Activated CD4-positive, alpha-beta T cell treated with anti-CD3 and anti-CD28 coated beads, Interleukin-10, Interleukin-2, amounts not matched to agents 100 ng/mL and 50 ng/mL, durations not matched to agents 16 hours and 8 hours (primary cell): ENCODE results near the gene BPIFB2.
A peak's percentile ranks its signal among the peaks of the same experiment; 100 is the strongest.

ENCODE experiments used
- DNase-seq: peaks from one replicate; pipeline ENCODE4 v3.0.0-alpha.2; 2020

The BPIFB2 gene

DNA sequence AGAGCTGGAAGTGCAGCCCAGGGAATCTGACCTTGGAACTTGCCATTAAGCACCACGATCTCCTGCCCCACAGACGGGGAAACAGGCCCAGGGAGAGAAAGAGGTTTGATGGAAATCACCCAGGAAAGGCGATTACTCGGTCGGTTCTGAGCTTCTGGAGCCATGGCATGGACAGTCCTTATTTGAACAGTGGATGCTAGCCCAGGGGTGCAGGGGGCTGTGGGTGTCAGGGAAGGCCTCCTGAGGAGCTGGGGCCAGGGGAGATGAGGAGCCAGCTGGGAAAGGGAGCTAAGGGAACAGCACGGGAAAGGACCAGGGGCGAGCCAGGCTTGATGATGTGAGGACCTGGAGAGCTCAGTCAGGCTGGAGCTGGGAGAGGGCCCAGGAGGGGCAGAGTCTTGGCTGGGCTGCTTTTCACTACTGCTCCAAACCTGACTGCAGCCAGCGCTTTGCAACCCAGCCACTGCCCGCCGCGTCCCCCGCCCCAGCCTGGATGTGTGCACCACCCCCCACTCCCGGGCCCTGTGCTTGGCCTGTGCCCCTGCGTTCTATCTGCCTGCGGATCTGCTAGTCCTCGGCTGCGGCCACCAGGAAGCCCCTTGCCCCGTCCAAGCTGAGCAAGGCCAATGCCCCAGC is 21.1 kb upstream of the BPIFB2 start:
- DNase-seq = no peak

DNA sequence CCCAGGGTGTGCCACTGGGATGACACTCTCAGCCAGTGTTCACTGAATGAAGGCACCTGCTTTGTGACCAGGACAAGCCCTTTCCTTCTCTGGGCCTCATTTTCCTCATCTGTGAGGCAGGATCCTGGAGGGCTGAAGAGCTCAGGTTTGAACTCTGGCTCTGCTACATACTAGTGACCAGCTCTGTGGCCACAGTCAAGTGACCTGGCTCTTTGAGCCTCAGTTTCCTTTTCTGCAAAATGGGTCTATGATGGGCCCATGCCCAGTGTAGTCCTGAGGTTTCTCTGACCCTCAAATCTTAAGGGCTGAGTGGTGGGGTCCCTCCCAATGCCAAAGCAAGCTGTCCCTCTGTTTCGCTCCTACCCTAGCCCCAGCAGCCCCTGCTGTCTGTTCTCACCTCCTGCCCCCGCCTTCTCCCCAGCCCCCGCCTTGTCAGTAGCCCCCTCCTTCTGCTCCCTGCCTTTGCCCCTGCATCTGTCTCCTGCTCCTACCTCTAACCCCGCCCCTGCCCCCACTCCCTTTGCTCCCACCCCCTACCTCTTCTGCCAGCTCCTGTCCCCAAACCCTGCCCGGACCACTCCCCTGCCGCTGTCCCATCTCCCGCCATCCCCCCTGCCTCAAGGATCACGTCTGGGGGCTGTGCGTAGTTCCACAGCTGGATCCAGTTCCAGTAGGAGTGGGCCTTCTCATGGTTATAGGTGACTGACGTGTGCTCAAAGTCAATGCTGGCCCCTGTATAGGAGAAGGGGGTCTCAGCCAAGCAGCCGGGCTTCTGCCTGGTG is 20.3 kb upstream of the BPIFB2 start:
- DNase-seq = no peak

DNA sequence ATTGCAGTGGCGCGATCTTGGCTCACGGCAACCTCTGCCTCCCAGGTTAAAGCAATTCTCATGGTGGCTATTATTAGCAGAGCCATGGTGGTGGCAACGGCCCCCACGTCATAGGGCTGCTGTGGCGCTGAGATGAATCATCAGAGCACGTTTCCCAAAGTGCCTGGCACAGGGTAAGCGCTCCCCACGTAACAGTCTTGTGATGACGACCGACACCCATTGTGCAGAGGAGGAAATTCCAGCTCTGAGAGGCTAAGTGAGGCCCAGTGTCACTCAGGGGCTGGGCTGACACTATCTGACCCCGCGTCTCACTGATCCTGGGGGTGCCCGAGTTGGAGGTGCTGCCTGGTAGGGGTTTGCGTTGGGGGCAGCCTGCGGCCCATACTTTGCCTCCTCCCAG is 19.5 kb upstream of the BPIFB2 start:
- DNase-seq = no peak

DNA sequence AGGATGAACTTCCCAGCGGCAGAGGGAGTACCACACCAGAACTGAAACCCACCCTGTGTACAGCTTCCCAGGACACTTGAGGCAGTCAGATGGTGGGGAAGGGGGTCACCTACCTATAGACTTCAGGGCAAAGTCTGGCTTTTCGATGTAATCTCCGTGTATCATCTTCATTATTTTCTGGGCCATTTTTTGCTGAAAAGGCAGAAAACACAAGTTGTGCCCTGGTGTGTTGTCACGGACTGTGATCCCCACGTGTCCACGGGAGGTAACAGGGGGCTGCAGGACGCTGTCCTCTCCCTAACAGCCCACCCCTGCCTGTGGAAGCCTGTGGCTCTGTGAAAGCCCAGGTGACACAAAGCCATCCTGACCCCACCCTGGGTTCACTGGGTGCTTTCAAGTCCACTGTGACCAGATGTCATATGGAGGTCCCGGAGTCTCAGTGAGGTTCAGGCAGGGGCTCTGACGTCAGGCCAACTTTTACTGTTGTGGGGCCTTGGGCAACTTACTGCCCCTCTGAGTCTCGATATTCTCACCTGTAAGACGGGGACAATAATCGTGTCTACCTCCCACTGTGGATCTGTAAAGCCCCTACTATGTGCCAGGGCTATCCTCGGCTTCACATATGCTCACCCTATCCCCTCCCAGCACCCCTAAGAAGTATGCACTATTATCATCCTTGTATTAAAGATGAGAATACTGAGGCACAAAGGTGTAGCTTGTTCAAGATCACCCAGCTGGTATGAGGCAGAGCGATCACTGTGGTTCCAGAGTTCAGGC is 17.8 kb upstream of the BPIFB2 start:
- no peak for DNase-seq

DNA sequence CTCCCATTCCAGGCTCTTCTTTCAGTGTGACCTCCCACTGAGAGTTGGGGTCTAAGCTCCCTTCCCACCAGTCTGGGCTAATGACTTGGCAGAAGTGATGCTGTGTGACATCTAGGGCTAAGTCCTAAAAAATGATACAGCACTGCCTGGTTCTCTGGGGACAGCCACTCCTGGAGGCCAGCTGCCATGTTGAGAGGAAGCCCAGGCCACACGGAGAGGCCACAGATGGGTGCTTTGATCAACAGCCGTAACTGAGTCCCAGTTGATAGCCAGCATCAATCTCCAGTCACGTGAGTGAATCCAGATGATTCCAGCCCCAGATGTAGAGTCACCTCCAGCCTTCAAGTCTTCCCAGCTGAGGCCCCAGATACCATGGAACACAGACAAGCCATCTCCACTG is 17.1 kb upstream of the BPIFB2 start:
- DNase-seq = no peak

DNA sequence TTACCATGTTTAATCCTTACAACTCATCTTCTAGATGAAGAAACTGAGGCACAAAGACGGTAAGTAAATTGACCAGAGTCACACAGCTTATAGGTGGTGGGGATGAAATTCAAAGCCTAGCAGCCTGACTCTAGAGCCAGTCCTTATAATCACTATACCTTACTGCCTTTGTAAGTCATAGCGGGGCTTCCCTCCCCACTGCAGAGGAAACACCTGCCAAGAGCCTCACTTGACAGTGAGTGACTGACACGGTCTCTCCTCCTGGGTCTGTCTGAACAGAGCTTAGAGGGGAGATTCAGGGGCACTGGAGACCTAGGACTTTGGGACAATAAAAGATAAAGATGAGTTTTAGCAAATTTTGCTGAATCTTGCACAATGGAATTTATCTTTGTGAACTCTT is 16.1 kb upstream of the BPIFB2 start:
- DNase-seq = no peak

DNA sequence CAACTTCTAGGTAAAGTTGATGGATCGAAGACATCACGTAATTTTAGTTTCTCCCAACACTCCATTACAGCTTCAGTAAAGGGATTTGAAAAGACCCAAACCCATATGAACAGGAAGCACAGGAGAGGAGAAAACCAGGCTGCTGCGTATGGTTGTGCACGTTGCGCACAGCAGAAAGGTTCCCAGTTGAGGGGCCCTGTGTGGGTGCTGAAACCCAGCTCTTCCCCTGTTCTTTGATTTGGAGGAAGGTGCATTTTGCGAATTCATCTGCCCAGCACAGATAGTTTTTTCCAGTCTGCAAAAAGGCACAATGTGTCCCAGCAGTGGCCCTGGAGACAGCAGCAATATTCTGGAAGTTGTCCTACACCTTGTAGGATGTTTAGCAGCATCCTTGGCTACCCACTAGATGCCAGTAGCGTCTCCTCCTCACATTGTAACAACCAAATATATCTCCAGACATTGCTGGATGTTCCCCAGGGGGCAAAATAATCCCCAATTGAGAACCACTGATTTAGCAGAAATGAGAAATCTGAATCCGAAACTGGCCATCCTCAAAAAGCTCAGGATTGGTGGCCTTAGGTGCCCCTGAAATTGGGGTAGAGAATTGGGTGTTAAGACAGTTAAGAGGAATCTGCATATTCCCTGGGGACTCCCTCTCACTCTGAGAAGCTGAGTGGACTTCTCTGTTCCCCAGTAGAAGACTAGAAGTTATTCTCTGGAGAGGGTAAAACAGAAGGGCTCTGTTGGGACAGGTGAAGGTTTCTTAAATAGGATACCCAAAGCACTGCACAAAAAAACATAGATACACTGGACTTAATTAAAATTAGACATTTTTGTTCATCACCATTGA is 15.5 kb upstream of the BPIFB2 start:
- DNase-seq = no peak

DNA sequence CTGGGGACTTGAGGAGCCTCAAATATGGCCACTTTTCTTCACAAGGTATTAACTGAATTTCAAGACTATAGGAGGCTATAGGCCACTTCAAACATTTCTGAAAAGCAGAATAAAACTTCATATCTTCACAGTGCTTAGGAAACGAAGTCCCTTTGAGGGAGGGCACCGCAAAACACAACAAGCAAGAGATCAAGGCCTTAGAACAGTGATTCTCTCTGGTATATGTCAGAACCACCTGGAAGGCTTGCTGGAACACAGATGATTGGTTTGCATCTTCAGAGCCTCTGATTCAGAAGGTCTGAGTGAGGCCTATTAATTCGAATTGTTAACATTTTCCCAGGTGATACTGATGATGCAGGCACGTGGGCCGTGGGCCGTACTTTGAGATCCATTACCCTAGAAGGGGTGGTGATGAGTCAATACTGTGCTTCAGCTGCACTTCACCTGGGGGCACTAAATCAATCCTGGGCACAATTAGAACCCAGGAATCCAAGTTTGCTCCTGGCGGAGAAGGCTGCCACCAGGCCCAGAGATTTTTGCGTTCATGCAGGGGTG is 13.9 kb upstream of the BPIFB2 start:
- no peak for DNase-seq

DNA sequence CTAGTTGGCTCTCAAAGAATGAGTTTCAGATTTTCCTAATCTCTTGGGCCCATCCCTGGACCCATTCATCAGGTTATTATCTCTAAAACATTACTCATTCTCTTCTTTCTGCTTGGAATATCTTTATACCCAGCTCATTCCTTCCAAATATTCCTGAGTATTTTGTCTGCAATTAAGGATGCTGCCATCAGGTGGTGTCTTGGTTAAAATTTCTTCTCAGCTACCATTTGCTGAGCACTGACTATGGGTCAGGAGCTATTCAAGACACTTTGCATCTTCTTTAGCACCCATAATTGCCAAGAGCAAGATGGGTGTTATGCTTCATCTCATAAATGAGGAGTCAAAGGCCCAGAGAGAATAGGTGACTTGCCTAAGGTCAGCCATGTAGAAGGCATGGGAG is 11.7 kb upstream of the BPIFB2 start:
- DNase-seq = no peak

DNA sequence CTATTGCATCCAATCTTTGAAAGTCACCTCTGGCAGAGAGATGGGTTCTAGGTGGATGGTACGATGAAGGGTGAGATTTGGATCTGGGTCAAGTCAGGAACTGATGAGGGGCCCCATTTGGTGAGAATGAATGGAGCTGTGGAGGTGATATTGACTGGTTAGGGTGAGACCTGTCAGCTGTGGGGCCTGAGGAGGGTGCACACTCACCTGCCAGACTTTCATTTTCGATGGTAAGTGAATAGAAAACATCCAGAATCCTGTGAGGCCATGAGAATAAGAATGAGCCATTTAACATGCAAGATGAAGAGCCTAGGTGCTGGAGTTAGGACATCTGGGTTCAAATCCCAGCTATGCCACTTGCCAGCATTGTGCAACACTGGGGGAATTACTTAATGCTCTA is 10.1 kb upstream of the BPIFB2 start:
- no peak for DNase-seq

DNA sequence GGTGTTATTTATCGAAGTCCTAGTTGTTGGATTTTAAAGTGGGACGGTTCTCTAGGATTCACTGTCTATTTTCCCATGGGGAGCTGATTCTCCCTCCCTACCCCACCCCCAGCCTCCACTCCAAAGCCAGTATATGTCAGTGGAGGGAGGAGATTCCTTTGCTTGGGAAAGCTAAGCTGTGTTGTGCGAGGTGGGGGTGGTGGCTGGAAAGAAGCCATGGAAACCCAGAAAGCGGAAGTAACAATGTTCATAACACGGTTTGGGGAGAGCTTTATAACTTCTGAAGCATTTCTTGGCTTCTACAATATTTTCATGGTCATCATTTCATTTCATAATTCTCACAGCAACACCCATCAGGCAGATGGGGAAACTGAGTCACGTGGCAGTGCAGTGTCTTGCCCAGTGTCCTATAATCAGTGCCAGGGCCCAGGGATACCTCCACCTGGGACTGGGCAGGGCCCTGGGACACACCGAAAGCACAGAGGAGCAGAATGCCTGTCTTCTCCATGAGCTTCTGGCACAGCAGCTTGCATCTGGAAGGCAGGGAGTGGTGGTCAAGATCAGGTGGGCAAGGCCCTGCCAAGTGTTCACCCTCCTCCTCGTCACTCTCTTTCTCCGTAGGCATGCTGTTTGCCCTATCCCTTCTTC is 7.8 kb upstream of the BPIFB2 start:
- DNase-seq = no peak

DNA sequence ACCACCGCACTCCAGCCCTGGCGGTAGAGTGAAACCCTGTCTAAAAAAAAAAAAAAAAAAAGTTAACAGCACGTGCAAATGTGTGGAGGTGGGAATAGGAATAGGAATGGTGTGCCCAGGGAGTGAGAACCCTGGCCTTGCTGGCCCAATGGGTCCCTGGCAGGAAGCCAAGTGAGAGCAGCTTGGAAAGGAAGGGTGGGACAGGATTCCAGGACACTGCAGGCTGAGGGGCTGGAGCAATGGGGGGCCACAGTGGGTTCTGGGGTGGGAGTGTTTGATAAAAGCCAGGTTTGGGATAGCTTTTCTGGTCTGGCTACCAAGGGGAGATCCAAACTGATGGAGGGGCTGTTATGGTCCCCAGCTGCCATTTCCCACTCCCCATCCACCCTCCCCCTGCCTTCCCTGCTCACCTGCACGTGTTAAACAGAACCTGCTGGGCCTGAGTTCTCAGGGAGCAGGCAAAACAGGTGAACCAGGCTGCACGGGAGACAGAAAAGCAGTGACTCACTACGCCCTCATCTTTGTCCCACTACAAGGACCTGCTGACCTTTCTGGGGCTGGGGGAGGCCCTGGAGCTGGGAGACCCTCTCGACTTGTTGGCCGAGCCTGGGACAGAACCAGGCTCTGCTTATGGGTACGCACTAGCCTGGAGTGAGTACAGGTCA is 6.6 kb upstream of the BPIFB2 start:
- no peak for DNase-seq

DNA sequence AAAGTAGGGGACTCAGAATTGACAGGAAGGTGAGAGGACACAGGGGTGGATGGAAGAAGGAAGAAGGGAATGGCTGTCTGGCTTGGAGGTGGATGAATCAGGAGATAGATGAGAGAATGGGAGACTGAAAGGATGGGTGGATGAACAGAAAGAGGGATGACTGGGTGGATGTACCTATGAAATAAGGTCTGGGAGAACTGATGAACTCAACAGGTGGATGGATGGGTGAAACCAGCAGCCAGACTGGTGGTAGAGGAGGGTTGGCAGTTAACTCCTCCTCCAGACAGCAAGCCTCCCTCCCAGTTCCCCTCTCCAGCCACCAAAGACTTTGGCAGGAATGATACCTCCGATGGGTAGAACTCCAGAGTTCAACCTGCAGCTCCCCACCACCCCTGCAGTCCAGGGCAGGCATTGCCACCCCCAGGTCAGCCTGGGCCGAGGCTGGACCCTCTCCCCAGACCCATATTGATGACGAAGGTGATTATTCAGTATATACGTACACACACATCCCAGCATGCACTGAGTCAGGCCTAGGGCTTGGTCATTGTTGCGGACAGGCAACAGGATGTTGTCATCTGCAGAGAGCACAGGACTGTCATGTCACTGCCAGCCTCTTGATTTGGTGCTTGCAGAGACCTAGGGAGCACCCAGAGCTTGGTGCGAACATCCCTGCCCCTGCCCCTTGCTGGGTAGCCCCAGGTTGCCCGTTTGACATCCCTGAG is 5.3 kb upstream of the BPIFB2 start:
- no peak for DNase-seq

DNA sequence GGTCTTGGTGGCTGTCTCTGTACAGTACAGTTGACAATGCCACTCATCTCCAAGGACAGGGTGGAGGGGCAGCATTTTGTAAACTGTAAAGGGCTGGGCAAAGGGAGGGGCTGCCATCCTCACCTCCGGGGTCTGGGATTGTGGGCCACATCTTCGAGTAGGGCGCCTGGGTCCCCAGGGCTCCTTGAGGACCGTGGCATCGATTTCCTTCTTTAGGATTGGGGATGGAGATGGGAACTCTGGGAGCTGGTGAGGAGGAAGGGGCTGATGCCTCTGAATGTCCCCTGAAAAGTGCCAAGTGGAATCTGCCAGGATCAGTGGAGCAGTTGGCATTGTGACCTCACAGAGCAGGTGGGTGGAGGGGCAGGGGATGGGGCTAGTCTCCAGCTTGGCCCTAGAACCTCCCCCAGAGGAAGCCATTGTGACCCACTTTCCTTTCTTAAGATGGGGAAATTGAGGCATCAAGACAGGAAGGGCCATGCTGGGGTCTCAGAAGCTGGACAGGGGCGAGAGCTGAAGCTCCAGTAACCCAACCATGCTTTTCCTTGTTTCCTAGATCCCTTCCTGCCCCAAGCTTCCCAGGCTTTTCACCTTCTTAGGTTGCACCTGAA is 3.3 kb upstream of the BPIFB2 start, which contains the start of gene SUN5:
SUN5 (minus strand) TSS at position 293 of the 611 bp plus-strand sequence; CDS start at position 200, 93 bp downstream.
- DNase-seq = no peak

DNA sequence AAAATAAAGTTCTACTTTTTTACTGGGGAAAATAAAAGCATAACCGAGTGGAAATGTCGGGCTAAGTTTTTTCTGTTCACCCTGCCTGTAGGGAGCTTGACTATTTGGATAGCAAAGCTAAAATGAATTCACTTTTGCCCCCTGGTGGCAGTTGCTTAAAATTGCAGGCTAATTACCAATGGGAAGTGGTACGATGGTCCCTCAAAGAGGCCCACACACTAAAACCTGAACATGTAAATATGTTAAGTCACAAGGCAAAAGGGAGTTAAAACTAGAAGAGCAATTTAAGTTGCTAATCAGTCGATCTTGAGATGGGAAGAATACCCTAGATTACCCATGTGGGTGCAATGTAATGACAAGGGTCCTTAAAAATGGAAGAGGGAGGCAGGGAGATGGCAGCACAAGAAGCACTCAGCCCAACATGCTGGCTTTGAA is 2.4 kb upstream of the BPIFB2 start:
- DNase-seq = peak; percentile 56

DNA sequence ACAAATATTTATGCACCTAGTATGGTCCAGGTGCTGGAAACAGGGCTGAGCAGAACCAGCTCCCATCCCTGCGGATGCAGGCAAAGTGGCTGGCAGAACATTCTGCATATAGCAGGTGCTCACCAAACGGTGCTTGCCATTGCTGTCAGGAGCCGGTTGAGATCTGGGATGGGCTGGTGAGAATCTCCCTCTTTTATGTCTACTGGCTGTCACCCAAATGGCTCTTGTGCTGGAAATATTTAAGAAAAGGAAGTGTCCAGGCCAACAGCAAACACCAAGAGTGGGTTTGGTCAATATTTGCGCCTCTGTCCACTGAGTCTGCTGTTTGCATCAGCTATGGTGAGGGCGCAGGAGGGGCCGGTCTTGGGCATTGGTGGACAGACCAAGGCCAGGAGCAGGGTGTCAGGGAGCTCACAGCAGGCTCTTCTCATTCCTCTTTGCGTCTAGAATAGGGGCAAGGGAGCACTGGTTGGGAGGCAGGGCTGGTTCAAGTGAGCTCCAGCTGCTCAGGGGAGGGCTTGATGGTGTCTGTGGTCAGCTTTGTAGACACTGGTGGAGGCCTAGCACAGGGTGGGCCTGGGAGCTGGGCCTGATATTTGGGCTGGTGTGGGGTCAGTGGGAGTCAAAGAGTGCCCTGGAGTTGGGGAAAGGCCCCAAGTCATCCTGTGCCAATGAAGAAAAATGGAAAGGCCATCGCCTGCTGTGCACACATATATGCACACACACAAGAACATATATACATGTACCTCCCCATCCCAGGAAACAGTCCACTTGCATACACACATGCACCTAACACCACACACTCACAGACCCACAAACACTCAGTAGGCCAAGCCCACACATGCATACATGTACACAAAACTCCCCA is 1.4 kb upstream of the BPIFB2 start:
- no peak for DNase-seq

DNA sequence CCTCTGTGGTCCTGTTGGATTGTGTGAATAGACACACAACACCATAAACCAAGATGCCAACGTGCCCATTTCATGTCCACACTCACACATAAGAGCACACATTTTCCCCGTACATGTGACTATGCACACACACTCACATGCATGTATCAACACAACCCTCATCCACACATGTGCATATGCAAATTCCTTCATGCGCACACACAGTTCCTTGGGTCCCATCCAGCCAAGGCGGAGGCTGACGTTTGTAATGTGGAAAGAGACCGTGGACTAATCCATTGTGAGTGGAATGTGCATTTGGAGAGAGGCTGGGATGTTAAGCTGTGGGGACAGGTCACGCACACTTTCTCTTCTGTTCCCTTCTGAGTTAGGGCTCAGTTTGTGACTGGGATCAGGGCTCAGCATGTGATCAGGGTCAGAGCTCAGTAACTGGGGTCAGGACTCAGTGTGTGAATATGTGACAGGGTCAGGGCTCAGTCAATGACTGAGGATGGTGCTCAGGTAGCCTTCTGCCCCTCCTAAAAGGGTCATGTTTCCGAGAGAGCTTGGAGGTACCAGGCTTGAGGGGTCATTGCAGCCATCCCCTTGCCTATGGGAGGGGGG is 628 bp upstream of the BPIFB2 start:
- DNase-seq = no peak

DNA sequence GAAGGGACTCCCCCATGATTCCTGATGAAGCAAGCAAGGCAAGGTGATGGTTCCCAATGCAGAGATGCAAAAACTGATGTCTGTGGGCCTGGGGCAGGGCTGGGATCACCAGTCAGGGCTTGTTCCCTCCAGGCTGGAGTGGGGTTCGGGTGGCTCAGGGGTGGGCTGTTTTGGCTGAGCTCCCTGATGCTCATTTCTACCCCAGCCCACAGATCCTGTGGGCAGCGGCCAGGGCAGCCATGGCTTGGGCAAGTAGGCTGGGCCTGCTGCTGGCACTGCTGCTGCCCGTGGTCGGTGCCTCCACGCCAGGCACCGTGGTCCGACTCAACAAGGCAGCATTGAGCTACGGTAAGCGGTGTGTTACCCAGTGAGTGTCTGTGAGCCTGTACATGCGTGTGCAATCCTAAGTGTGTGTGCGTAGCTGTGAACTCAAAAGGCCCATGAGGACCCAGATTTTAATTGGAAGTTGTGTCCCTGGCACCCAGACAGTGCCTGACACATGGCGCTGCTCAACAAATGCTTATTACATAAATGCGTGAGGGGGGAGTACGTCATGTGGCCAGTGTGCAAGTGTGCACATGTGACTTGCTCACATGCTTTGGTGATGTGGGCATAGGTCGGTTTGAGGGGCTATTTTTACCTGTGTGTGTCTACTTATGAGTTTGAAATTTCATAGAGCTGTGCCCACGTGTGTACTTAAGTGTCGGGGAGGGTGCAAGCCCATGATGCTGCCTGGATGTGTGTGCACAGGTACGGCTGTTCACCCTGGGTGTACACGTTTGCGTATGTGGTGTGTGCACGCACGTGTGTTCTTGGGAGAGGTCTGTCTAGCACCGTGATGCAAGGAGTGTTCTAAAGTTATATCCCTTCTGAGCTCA is 1.1 kb downstream of the BPIFB2 start:
- DNase-seq = no peak
